NOMO-1 treated with DMSO at 0.1 percent for 48 hours (cell line): ENCODE results near the gene NMNAT3.

ENCODE experiments used
- DNase-seq: peaks from one replicate; lab custom pipeline; 2025; ENCODE audit not compliant: unreplicated experiment; lab: John Stamatoyannopoulos, UW

The NMNAT3 gene

GRCh38 chr3:139677388-139678155, at the start of gene NMNAT3:
TSS of gene NMNAT3 (minus strand) at chr3:139677972. CDS start at chr3:139627724, 50,248 bp downstream.
- peak; percentile 91 for DNase-seq

- no peak for DNase-seq
Observed at GRCh38 chr3:139721370-139721769, 43.6 kb upstream of the NMNAT3 start.

GRCh38 chr3:139718415-139718814, 40.6 kb upstream of the NMNAT3 start:
- DNase-seq: no peak

GRCh38 chr3:139716908-139717485, 39.2 kb upstream of the NMNAT3 start:
- DNase-seq: no peak

GRCh38 chr3:139715743-139716360, 38.1 kb upstream of the NMNAT3 start:
- peak; percentile 82 for DNase-seq

GRCh38 chr3:139715166-139715565, 37.4 kb upstream of the NMNAT3 start:
- peak; percentile 59 for DNase-seq

GRCh38 chr3:139710212-139710611, 32.4 kb upstream of the NMNAT3 start:
- no peak for DNase-seq

- DNase-seq: no peak
Observed at GRCh38 chr3:139705631-139706030, 27.9 kb upstream of the NMNAT3 start.

GRCh38 chr3:139696314-139696604, 18.5 kb upstream of the NMNAT3 start:
- DNase-seq: no peak

GRCh38 chr3:139695426-139696313, 17.9 kb upstream of the NMNAT3 start:
- DNase-seq: no peak

GRCh38 chr3:139695007-139695406, 17.2 kb upstream of the NMNAT3 start:
- no peak for DNase-seq

- no peak for DNase-seq
Observed at GRCh38 chr3:139694542-139694941, 16.8 kb upstream of the NMNAT3 start.

GRCh38 chr3:139691619-139692018, 13.8 kb upstream of the NMNAT3 start:
- no peak for DNase-seq

- no peak for DNase-seq
Observed at GRCh38 chr3:139689708-139690228, 12.0 kb upstream of the NMNAT3 start.

GRCh38 chr3:139689122-139689521, 11.3 kb upstream of the NMNAT3 start:
- no peak for DNase-seq

GRCh38 chr3:139687431-139687830, 9.7 kb upstream of the NMNAT3 start:
- DNase-seq: peak; percentile 45

- DNase-seq: no peak
Observed at GRCh38 chr3:139686624-139687023, 8.9 kb upstream of the NMNAT3 start.

- DNase-seq: no peak
Observed at GRCh38 chr3:139686206-139686605, 8.4 kb upstream of the NMNAT3 start.

GRCh38 chr3:139679220-139679775, 1.5 kb upstream of the NMNAT3 start:
- DNase-seq: peak; percentile 40

GRCh38 chr3:139676632-139677387, 962 bp downstream of the NMNAT3 start:
- peak; percentile 76 for DNase-seq
